Measurements from ENCODE around the gene ERICH2.

- TF ChIP-seq CTCF (IDR thresholded peaks at IDR 0.05) (no peak), POLR2A (IDR thresholded peaks at IDR 0.05; ENCODE audit: low read depth) (no peak)
Measured at GRCh38 chr2:170843656-170844055, 73.5 kb downstream of the ERICH2 start.

All from esophagus muscularis mucosa (tissue), 3 donors.